Colonic mucosa (tissue), 4 donors: Measurements from ENCODE around the gene PPM1H. TPM values are rescaled to one million over a fixed set of nuclear protein-coding genes. Genes with fewer than 3 reads are reported as not detected.

ENCODE experiments used
- DNase-seq: peaks from one replicate; pipeline ENCODE4 v3.0.0-alpha.2; 2020
- H3K27ac ChIP-seq: fragments of 200-600 bp; one replicate; pipeline ENCODE4 v1.8.0; 2021
- H3K27me3 ChIP-seq: fragments of 200-600 bp; one replicate; pipeline ENCODE4 v1.8.0; 2021
- H3K36me3 ChIP-seq: fragments of 200-600 bp; one replicate; pipeline ENCODE4 v1.8.0; 2021
- H3K4me1 ChIP-seq: fragments of 200-600 bp; one replicate; pipeline ENCODE4 v1.8.0; 2021; ENCODE audit warnings: mild to moderate bottlenecking
- H3K4me3 ChIP-seq: fragments of 200-600 bp; one replicate; pipeline ENCODE4 v1.8.0; 2021
- H3K9ac ChIP-seq, 2 donors: one replicate each; pipeline ENCODE4 v1.7.0; 2013; ENCODE audit warnings: control low read depth in 2 of 2, low read depth in 2 of 2, low read length in 2 of 2
- H3K9me3 ChIP-seq: fragments of 200-600 bp; one replicate; pipeline ENCODE4 v1.8.0; 2021
- CTCF ChIP-seq: fragments of 200-600 bp; IDR thresholded peaks from one replicate; pipeline ENCODE4 v1.8.0; 2022; ENCODE audit warnings: antibody characterized with exemption, mild to moderate bottlenecking
- intact Hi-C: fragments of 100-400 bp; cut with DNase I; formaldehyde crosslinking; loops from one replicate; pipeline ENCODE4 v1.14.1; 2022
- total RNA-seq, 2 donors: library from RNA; stranded (reverse); fragmentation: NEBNext Ultra II Directional in 1 of 2; extraction: Animal tissue kit (Norgen Biotek cat#: 25700) in 1 of 2; gene quantifications; one replicate each; pipeline ENCODE4 v1.2.1, GENCODE V29; 2021
- donor health status: healthy.
- donor health status: DM: no; HTN: no; CAD: no.
- donor health status: DM: no; HTN: no; CAD: no.

Gene PPM1H
- total RNA-seq, 2 donors from 2014 or later: 7.4 to 8.1 TPM

DNA sequence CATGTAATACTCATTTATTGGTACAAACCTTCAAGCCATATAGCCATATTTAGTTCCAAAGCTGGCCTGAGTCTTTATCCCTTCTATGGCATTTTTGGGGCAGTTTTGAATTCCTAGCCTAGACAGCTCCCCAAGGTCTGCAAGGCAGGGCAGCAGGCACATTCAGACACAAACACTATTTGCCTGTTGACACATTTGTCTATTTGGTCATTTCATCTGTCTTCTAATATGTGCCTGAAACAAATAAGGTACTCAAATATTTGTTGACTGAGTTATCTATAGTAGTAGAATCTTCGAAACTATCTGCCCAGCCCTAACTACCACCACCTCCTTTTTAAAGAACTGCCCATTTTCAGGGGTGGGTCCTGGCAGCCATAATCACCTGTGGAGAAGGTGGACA, 9.3 kb downstream of the PPM1H start:
- Histone ChIP-seq H3K27me3 (no peaks in the 10 kb centered on the region), H3K9ac (no peak overlapping the region), H3K36me3 (no peaks in the 10 kb centered on the region), H3K4me3 (no peak overlapping the region), H3K4me1 (no peaks in the 10 kb centered on the region), H3K9me3 (no peaks in the 10 kb centered on the region), H3K27ac (no peak overlapping the region)
- TF ChIP-seq CTCF: no peak
- intact Hi-C loops: no loop called here
- DNase-seq: no peak

DNA sequence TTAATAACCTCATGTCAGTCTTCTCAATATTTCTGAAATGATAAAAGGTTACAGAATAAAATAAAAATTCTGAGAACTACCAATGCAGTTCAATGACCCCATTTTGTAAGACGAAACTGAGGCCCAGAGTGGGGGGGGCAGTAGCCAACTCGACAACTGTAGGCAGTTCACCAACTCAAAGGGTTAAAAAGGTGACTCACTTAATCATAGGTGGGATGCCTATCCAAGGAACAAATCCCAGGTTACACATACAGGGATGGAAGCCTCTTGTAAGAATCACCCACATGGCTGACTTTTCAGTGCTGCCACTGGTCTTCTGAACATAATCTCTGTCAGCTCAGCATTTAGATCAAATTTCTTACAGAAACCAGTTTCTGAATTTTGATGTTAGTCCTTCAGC, 10.9 kb downstream of the PPM1H start:
- intact Hi-C loops: no loop called here
- H3K4me3 ChIP-seq: no peak overlapping the region
- no peaks in the 10 kb centered on the region for H3K36me3 ChIP-seq
- no peak for TF ChIP-seq CTCF
- H3K9me3 ChIP-seq: no peaks in the 10 kb centered on the region
- no peaks in the 10 kb centered on the region for H3K27me3 ChIP-seq
- DNase-seq: no peak
- no peak overlapping the region for H3K9ac ChIP-seq
- no peak overlapping the region for H3K27ac ChIP-seq
- H3K4me1 ChIP-seq: no peaks in the 10 kb centered on the region

- Histone ChIP-seq H3K27ac (no peak overlapping the region), H3K27me3 (no peaks in the 10 kb centered on the region), H3K36me3 (no peaks in the 10 kb centered on the region), H3K9me3 (no peaks in the 10 kb centered on the region), H3K4me3 (no peak overlapping the region), H3K9ac (no peak overlapping the region), H3K4me1 (no peaks in the 10 kb centered on the region)
- no peak for DNase-seq
- no peak for TF ChIP-seq CTCF
- intact Hi-C loops: no loop called here
Measured at GRCh38 chr12:62922539-62922938, 12.4 kb downstream of the PPM1H start.

DNA sequence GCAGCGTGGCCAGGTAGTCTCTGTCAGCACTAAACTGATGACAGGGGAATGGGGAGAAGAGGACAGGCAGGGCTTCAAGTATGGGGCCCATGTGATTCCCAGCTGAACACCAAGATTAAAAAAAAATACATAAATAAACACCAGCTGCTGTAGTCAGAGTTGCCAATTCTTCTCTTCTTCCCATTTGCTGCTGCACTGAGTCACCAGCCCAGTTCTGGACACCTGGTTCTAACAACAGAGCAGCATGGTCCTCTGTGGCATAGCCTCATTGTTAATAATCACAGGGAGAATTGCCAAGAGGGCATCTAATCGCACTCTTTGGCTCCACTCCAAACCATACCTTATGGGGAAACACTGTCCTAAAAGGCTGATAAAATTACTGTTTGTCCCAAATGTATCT, 15.1 kb downstream of the PPM1H start:
- no peak overlapping the region for H3K9ac ChIP-seq
- no peak for TF ChIP-seq CTCF
- no peak overlapping the region for H3K4me3 ChIP-seq
- DNase-seq: no peak
- no peaks in the 10 kb centered on the region for H3K4me1 ChIP-seq
- no peaks in the 10 kb centered on the region for H3K9me3 ChIP-seq
- H3K27ac ChIP-seq: no peak overlapping the region
- no peaks in the 10 kb centered on the region for H3K36me3 ChIP-seq
- intact Hi-C loops: no loop called here
- no peaks in the 10 kb centered on the region for H3K27me3 ChIP-seq

DNA sequence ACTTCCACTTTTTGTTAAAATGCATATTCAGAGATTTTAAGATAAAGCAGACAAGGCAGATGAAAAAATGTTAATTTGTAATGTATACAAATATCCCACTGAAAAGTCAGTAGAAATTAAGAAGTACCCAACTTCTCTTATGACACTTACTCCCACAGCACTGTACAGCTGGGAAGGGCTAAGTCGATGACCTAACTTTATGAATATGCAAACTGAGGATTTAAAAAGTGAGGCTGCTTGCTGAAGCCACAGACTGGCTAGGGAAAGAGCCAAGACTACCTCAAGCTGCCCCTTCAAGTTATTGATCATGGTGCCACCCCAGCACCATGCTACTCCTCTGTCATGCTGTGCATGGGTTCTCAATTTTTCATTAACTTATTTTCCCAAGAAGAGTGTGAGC, 17.0 kb downstream of the PPM1H start:
- H3K27me3 ChIP-seq: no peaks in the 10 kb centered on the region
- no peak for DNase-seq
- intact Hi-C loops: no loop called here
- H3K27ac ChIP-seq: no peak overlapping the region
- no peaks in the 10 kb centered on the region for H3K4me1 ChIP-seq
- H3K36me3 ChIP-seq: no peaks in the 10 kb centered on the region
- H3K9ac ChIP-seq: no peak overlapping the region
- H3K4me3 ChIP-seq: no peak overlapping the region
- H3K9me3 ChIP-seq: no peaks in the 10 kb centered on the region
- TF ChIP-seq CTCF: no peak
